GM06990 (cell line): ENCODE results near the gene UBE2Q2.

Source experiments
- DNase-seq: peaks from one replicate; pipeline ENCODE4 v3.0.0-alpha.2; 2011; ENCODE audit not compliant: insufficient read length; ENCODE audit errors: extremely low read depth
- H3K27me3 ChIP-seq: replicated peaks from 2 replicates; pipeline ENCODE4 v1.6.0; 2011; ENCODE audit warnings: low read length; ENCODE audit not compliant: control insufficient read depth, insufficient read depth
- H3K36me3 ChIP-seq: 2 replicates; pipeline ENCODE4 v1.5.1; 2011; ENCODE audit warnings: low read length; ENCODE audit not compliant: control insufficient read depth, insufficient read depth
- H3K4me3 ChIP-seq: replicated peaks from 2 replicates; pipeline ENCODE4 v1.5.1; 2011; ENCODE audit warnings: low read depth, mild to moderate bottlenecking, control low read depth, low read length
- CTCF ChIP-seq: IDR thresholded peaks from 2 replicates; pipeline ENCODE4 v1.5.1; 2011; ENCODE audit warnings: low read length, control low read depth, mild to moderate bottlenecking, inconsistent platforms; ENCODE audit not compliant: insufficient read depth, poor library complexity, severe bottlenecking

UBE2Q2 gene

DNA sequence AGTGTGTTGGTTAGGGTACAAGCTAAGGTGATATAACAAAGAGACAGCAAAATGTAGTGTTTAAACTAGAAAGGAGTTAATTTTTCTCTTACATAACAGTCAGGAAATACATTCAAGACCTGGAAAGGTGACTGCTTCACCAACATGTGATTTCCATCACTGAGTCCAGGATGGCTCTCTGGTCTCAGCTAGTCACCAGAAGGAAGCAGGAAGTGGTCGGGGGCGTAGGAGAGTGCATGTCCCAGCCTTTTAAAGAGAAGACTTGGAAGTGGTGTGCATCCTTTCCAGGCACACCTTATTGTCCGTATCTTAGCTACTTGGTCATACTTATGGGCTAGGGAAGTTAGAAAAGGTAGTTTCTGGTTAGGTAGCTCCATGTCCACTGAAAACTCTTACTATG lies 11.1 kb upstream of the UBE2Q2 start:
- DNase-seq: no peak
- no peak for TF ChIP-seq CTCF
- Histone ChIP-seq H3K36me3 (no peaks in the 10 kb centered on the region), H3K27me3 (no peaks in the 10 kb centered on the region), H3K4me3 (no peak overlapping the region)

DNA sequence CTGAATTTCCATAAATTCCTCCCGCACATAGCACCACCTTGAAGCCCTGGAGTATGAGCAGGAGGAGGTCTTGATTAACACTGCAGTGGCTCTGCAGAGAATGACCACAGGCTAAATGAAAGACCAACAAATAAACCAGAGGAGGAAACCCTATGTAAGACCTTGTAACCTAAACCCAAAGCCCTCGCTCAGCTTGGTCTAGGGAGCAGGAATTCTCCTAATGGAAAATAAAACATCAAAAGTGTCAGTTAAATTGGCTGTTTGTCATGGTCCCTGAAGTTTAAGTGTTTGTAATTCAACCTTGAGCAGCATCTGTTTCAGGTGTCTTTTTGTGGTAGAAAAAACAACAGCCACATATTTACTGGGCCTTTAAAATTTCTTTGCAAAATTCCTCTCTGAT lies 9.2 kb upstream of the UBE2Q2 start:
- Histone ChIP-seq H3K36me3 (no peaks in the 10 kb centered on the region), H3K4me3 (no peak overlapping the region), H3K27me3 (no peaks in the 10 kb centered on the region)
- DNase-seq: no peak
- TF ChIP-seq CTCF: no peak

DNA sequence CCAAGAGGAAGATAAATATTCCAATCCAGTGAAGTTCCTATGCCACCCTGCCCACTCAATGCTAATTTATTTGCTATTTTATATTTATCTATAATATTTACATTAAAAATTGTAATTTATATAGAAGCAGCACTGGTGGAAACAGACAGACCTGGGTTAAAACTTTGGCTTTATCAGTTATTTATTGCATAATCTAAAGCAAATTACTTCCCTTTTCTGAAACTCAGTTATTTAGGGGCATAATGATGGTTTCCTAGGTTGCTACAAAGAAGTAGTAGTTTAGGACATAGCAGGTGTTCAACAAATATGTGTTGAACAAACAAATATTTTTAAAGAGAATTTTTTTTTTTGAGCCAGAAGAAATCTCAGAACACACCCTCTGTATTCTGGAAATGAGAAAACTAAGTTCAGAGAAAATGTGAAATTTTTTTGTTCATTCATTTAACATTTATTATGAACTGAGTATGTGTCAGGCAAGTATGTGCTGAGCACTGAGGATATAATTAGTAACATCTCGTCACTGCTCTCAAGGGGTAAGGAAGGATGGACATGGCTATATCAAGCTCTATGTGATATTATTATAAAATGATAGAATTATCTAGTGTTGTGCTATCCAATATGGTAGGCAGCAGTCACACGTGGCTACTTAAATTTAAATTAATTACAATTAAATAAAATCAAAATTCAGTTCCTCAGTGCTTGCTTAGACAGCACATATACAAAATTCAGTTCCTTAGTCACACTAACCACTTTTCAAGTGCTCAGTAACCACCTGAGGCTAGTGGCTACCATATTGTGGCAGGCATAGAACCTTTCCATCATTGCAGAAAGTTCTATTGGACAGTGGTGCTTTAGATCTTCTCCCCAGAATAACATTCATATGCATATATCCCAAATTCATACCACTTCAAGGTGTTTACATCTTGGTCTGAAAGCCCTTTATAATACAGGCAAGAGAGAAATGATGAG lies 7.0 kb upstream of the UBE2Q2 start:
- no peak for DNase-seq
- no peak for TF ChIP-seq CTCF
- Histone ChIP-seq H3K36me3 (no peaks in the 10 kb centered on the region), H3K27me3 (no peaks in the 10 kb centered on the region), H3K4me3 (no peak overlapping the region)

DNA sequence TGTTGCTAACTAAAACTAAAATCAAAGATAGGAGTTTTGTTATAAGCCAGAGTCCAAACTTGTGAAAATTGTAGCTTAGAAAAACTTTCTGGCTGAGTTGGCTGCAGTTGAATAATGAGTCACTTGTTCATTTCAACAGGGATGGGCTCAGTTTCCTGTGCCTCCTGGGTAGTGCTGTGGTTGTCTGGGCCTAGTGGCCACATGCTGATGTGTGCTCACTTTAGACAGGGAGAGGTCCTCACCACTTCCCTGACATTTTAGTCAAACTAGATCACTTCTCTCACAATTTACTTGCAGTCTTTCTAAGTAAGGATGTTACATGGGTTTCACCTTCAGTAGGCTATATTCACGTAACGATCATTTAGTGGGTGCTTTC lies 6.3 kb upstream of the UBE2Q2 start:
- H3K4me3 ChIP-seq: no peak overlapping the region
- peak; percentile 27 for DNase-seq
- no peak for TF ChIP-seq CTCF

GRCh38 chr15:75840659-75841058 lies 2.6 kb upstream of the UBE2Q2 start:
- no peak for DNase-seq
- Histone ChIP-seq H3K4me3 (no peak overlapping the region), H3K36me3 (no peaks in the 10 kb centered on the region), H3K27me3 (no peaks in the 10 kb centered on the region)
- no peak for TF ChIP-seq CTCF

More for the DNA sequence above, 6.3 kb upstream of the UBE2Q2 start:
- no peaks in the 10 kb centered on the region for H3K27me3 ChIP-seq
- no peaks in the 10 kb centered on the region for H3K36me3 ChIP-seq
